Measurements from ENCODE around the gene SERPINE1.
"Not testable (repeated sequence)": the region's sequence is repeated elsewhere in the genome, so short reads cannot be mapped to it uniquely, and the experiment has no call there.

Gene SERPINE1

DNA sequence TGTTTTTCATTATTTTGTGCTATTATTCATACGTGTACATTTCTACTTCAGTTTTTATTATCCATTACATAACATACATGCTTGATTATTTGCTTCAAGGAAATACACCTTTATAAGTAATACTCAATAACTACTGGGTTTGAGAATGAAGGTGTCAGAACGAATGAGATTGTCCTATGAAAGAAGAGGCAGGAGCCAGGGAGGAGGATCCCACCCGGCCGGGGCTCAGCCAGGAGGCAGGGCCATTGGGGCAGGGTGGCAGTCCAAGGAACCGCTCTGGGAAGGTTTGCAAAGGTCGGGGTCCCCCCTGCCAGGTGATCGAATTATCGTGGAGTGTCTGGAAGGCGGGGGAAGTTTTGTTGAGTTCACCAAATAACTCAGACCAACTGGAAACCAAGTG, 32.5 kb upstream of the SERPINE1 start:
- no peak overlapping the region for H3K4me3 ChIP-seq (ENCODE audit: low read length)
- no peak overlapping the region for H2AFZ ChIP-seq (ENCODE audit: low read depth, low read length)
- peaks cover 1% of the 10 kb centered on the region for H3K4me1 ChIP-seq (ENCODE audit: insufficient read depth, low read length)
- H3K27me3 ChIP-seq (ENCODE audit: insufficient read depth, low read length) = no peaks in the 10 kb centered on the region
- peaks cover 3% of the 10 kb centered on the region for H3K9me3 ChIP-seq (ENCODE audit: low read length)
- H3K36me3 ChIP-seq (ENCODE audit: insufficient read depth, low read length) = peaks cover 3% of the 10 kb centered on the region

GRCh38 chr7:101094791-101095375, 32.0 kb upstream of the SERPINE1 start:
- Histone ChIP-seq H3K9me3 (ENCODE audit: low read length) (peaks cover 3% of the 10 kb centered on the region), H3K4me1 (ENCODE audit: insufficient read depth, low read length) (peaks cover 6% of the 10 kb centered on the region), H3K27me3 (ENCODE audit: insufficient read depth, low read length) (no peaks in the 10 kb centered on the region), H3K4me3 (ENCODE audit: low read length) (no peak overlapping the region), H2AFZ (ENCODE audit: low read depth, low read length) (no peak overlapping the region), H3K36me3 (ENCODE audit: insufficient read depth, low read length) (no peaks in the 10 kb centered on the region)

DNA sequence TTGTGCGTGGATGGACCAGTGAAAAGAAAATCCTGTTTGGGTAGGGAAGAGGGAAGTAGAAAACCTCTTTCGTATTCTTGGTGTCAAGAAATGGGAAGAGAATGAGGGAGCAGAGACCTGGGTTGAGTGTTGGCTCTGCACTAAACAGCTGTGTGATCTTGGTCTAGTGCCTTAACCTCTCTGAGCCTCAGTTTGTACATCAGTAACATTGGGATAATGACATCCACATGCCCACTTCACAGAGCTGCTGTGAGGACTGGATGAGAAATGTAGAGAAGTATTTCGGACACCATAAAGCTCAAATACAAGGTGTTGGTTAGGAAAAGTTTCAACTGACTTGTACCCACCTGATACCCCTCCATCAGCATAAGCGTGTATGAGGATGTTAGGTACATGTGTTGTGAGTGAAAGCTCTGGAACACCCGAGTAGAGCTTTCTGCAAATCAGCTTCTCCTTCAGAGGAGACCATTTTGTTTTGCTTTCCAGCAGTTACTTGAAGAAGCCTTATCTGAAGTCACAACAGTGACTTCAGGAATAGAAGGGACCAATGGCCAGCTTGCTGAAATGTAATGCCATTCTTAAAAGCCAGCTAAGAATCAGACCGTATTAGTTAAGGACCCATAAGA, 30.5 kb upstream of the SERPINE1 start:
- peaks cover 13% of the 10 kb centered on the region for H3K4me1 ChIP-seq (ENCODE audit: insufficient read depth, low read length)
- H3K27me3 ChIP-seq (ENCODE audit: insufficient read depth, low read length) = no peaks in the 10 kb centered on the region
- H3K4me3 ChIP-seq (ENCODE audit: low read length) = no peak overlapping the region
- no peak overlapping the region for H2AFZ ChIP-seq (ENCODE audit: low read depth, low read length)
- H3K9me3 ChIP-seq (ENCODE audit: low read length) = no peaks in the 10 kb centered on the region
- no peaks in the 10 kb centered on the region for H3K36me3 ChIP-seq (ENCODE audit: insufficient read depth, low read length)

GRCh38 chr7:101096957-101097347, 30.0 kb upstream of the SERPINE1 start:
- Histone ChIP-seq H3K4me3 (ENCODE audit: low read length) (no peak overlapping the region), H3K4me1 (ENCODE audit: insufficient read depth, low read length) (peaks cover 13% of the 10 kb centered on the region), H3K36me3 (ENCODE audit: insufficient read depth, low read length) (no peaks in the 10 kb centered on the region), H3K9me3 (ENCODE audit: low read length) (no peaks in the 10 kb centered on the region), H3K27me3 (ENCODE audit: insufficient read depth, low read length) (no peaks in the 10 kb centered on the region), H2AFZ (ENCODE audit: low read depth, low read length) (no peak overlapping the region)

DNA sequence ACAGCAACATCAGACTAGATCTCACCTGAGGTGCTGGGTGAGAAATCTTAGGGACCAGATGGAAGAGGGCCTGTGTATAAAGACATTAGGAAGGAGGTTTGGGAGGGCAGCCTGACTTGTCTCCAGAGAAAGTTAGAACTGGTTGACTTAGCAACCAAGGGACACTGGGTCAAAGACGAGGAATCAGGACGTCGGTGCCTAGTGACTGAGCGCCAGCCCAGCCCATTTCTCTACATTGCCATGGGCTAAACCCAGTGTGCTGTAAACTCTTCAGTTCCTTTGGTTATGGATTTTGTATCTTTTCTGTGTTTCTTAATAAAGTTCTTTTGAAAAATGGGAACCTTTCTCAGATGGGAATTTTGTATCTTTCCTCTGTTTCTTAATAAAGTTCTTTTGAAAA, 29.3 kb upstream of the SERPINE1 start:
- H3K4me1 ChIP-seq (ENCODE audit: insufficient read depth, low read length) = peaks cover 13% of the 10 kb centered on the region
- H2AFZ ChIP-seq (ENCODE audit: low read depth, low read length) = no peak overlapping the region
- H3K4me3 ChIP-seq (ENCODE audit: low read length) = no peak overlapping the region

DNA sequence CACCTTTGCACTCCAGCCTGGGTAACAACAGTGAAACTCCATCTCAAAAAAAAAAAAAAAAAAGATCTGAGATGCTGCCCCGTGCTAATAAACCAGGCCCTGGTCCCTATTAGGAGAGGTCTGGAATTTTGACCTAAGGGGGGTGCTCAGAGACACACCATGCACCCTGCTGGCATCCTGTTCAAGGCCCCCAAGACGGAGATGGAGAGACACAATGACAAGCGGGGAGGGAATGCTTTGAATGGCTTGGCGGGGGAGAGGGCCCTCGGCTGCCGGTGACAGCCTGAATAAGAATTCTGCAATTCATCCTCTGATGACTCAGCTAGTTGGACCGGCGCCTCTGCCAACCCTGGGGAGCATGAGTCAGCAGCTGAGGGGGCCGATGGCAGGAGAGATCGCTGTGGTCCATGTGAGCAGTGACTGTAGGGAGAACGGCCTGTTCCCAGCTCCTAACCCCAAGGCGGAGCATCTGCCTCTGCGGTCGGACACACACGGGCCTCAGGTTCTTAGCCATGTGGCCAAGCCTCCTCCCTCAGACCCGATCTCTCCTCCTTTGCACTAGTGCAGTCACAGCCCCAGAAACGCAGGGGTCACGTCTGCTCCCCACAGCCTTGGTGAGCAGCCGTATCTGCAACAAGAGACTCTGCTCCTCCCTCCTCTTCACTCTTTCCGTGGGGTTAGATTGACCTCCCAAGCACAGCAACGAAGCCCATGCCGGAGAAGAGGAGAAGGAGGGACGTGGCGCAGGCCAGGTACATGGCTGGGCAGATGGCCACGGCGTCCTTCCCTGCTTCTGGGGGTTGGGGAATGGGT, 26.7 kb upstream of the SERPINE1 start:
- Histone ChIP-seq H2AFZ (ENCODE audit: low read depth, low read length) (no peak overlapping the region), H3K36me3 (ENCODE audit: insufficient read depth, low read length) (no peaks in the 10 kb centered on the region), H3K9me3 (ENCODE audit: low read length) (no peaks in the 10 kb centered on the region), H3K4me1 (ENCODE audit: insufficient read depth, low read length) (peaks cover 13% of the 10 kb centered on the region), H3K27me3 (ENCODE audit: insufficient read depth, low read length) (no peaks in the 10 kb centered on the region), H3K4me3 (ENCODE audit: low read length) (no peak overlapping the region)

More for the DNA sequence above, 29.3 kb upstream of the SERPINE1 start:
- H3K9me3 ChIP-seq (ENCODE audit: low read length) = no peaks in the 10 kb centered on the region
- H3K27me3 ChIP-seq (ENCODE audit: insufficient read depth, low read length) = no peaks in the 10 kb centered on the region
- no peaks in the 10 kb centered on the region for H3K36me3 ChIP-seq (ENCODE audit: insufficient read depth, low read length)

DNA sequence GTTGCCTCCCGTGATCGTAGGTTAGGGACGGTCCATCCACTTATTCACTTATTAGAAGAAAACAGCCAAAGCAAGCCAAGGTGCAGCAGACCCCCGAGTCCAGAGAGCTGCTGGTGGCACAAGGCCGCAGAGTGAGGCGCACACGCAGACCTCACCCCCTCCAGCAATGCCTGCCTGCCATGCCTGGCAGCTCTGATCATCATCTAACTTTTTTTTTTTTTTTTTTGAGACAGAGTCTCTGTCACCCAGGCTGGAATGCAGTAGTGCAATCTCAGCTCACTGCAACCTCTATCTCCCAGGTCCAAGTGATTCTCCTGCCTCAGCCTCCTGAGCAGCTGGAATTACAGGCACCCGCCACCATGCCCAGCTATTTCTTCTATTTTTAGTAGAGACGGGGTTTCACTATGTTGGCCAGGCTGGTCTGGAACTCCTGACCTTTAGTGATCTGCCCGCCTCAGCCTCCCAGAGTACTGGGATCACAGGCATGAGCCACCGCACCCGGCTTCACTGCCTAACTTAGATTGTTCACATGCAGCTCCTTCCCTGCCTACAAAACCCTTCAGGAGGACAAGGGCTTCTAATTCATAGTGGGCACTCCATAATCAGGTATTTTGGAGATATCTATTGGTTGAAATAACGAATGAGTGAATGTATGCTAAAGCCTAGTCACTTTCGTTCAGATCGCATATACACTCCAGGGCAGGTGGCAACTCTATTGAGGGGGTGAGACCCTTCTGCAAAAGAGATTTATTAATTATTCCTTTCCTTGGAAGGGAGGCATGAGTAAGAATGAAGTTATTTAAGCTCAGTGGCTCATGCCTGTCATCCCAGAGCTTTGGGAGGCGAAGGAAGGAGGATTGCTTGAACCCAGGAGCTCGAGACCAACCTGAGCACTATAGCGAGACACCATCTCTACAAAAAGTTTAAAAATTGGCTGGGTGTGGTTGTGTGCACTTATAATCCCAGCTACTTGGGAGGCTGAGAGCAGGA, 25.8 kb upstream of the SERPINE1 start:
- Histone ChIP-seq H3K4me3 (ENCODE audit: low read length) (no peak overlapping the region), H3K9me3 (ENCODE audit: low read length) (no peaks in the 10 kb centered on the region), H3K36me3 (ENCODE audit: insufficient read depth, low read length) (no peaks in the 10 kb centered on the region), H3K4me1 (ENCODE audit: insufficient read depth, low read length) (peaks cover 13% of the 10 kb centered on the region), H2AFZ (ENCODE audit: low read depth, low read length) (no peak overlapping the region), H3K27me3 (ENCODE audit: insufficient read depth, low read length) (no peaks in the 10 kb centered on the region)

GRCh38 chr7:101102026-101102425, 24.9 kb upstream of the SERPINE1 start:
- Histone ChIP-seq H3K27me3 (ENCODE audit: insufficient read depth, low read length) (no peaks in the 10 kb centered on the region), H3K9me3 (ENCODE audit: low read length) (no peaks in the 10 kb centered on the region), H3K4me1 (ENCODE audit: insufficient read depth, low read length) (peaks cover 13% of the 10 kb centered on the region), H2AFZ (ENCODE audit: low read depth, low read length) (no peak overlapping the region), H3K4me3 (ENCODE audit: low read length) (no peak overlapping the region), H3K36me3 (ENCODE audit: insufficient read depth, low read length) (no peaks in the 10 kb centered on the region)

DNA sequence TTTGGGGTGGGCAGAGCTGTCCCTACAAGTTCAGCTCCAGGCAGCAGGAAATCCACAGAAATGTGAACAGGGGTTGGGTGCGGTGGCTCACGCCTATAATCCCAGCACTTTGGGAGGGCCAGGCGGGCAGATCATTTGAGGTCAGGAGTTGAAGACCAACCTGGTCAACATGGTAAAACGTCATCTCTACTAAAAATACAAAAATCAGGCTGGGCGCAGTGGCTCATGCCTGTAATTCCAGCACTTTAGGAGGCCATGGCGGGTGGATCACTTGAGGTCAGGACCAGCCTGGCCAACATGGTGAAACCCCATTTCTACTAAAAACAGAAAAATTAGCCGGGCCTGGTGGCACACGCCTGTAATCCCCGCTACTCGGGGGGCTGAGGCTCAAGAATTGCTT, 23.2 kb upstream of the SERPINE1 start:
- H3K27me3 ChIP-seq (ENCODE audit: insufficient read depth, low read length); H3K9me3 ChIP-seq (ENCODE audit: low read length); H3K36me3 ChIP-seq (ENCODE audit: insufficient read depth, low read length); H2AFZ ChIP-seq (ENCODE audit: low read depth, low read length); H3K4me3 ChIP-seq (ENCODE audit: low read length): not testable (repeated sequence)
- peaks cover 13% of the 10 kb centered on the region for H3K4me1 ChIP-seq (ENCODE audit: insufficient read depth, low read length)

DNA sequence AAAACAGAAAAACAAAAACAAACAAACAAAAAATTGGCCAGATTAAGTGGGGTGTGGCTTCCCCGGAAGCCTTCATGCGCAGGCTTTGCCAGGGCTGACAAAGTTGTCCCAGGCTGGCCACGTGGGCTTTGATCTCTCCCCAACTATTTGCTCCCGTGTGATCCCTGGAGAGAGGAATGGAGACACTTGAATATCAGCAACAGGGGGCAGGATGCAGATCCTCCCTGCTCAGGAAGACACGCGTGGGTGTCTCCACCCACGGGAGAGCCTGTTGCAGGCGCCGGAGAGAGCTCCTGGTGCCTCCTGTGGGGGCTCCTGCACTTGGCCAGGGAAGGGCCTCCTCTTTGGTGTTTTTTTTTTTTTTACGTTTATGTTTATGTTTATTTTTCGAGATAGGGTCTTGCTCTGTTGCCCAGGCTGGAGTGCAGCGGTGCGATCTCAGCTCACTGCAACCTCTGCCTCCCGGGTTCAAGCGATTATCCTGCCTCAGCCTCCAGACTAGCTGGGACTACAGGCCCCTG, 22.7 kb upstream of the SERPINE1 start:
- H3K4me1 ChIP-seq (ENCODE audit: insufficient read depth, low read length) = peaks cover 13% of the 10 kb centered on the region
- no peaks in the 10 kb centered on the region for H3K36me3 ChIP-seq (ENCODE audit: insufficient read depth, low read length)
- H3K9me3 ChIP-seq (ENCODE audit: low read length) = no peaks in the 10 kb centered on the region
- no peaks in the 10 kb centered on the region for H3K27me3 ChIP-seq (ENCODE audit: insufficient read depth, low read length)
- H2AFZ ChIP-seq (ENCODE audit: low read depth, low read length) = no peak overlapping the region
- H3K4me3 ChIP-seq (ENCODE audit: low read length) = no peak overlapping the region

- H3K9me3 ChIP-seq (ENCODE audit: low read length) = no peaks in the 10 kb centered on the region
Measured at GRCh38 chr7:101104799-101105198, 22.1 kb upstream of the SERPINE1 start.

GRCh38 chr7:101105248-101105647, 21.7 kb upstream of the SERPINE1 start:
- not testable (repeated sequence) for H3K9me3 ChIP-seq (ENCODE audit: low read length)

More at GRCh38 chr7:101104799-101105198, 22.1 kb upstream of the SERPINE1 start:
- H3K4me1 ChIP-seq (ENCODE audit: insufficient read depth, low read length) = peaks cover 8% of the 10 kb centered on the region
- no peak overlapping the region for H2AFZ ChIP-seq (ENCODE audit: low read depth, low read length)
- no peaks in the 10 kb centered on the region for H3K36me3 ChIP-seq (ENCODE audit: insufficient read depth, low read length)
- no peak overlapping the region for H3K4me3 ChIP-seq (ENCODE audit: low read length)
- peaks cover under 1% of the 10 kb centered on the region for H3K27me3 ChIP-seq (ENCODE audit: insufficient read depth, low read length)

More at GRCh38 chr7:101105248-101105647, 21.7 kb upstream of the SERPINE1 start:
- H3K36me3 ChIP-seq (ENCODE audit: insufficient read depth, low read length); H3K27me3 ChIP-seq (ENCODE audit: insufficient read depth, low read length); H2AFZ ChIP-seq (ENCODE audit: low read depth, low read length); H3K4me3 ChIP-seq (ENCODE audit: low read length); H3K4me1 ChIP-seq (ENCODE audit: insufficient read depth, low read length): not testable (repeated sequence)

All from neuron (in vitro differentiated cells).